ENCODE data around the gene TSPAN4.

GRCh38 chr11:794766-795633 lies 47.7 kb upstream of the TSPAN4 start:
- no peak for TF ChIP-seq CTCF (conservative IDR thresholded peaks at IDR 0.05)
- no peak for TF ChIP-seq EZH2 (IDR thresholded peaks at IDR 0.05; ENCODE audit: low read depth)

All from PC-9 (cell line).